Chondrocyte (in vitro differentiated cells): ENCODE data around the gene DCN. TPM values are rescaled to one million over a fixed set of nuclear protein-coding genes. Genes with fewer than 3 reads are reported as not detected.
A peak's percentile ranks its signal among the peaks of the same experiment; 100 is the strongest.

Experiments
- DNase-seq: peaks from one replicate; pipeline ENCODE4 v3.0.0; 2021; ENCODE audit warnings: mixed read lengths, low spot score
- H3K27ac Mint-ChIP-seq: one replicate; pipeline ENCODE4 v1.8.0; 2021; ENCODE audit warnings: mild to moderate bottlenecking, moderate library complexity, mixed read lengths; ENCODE audit not compliant: unreplicated experiment
- H3K27me3 Mint-ChIP-seq: 2 replicates; pipeline ENCODE4 v1.8.0; 2021; ENCODE audit warnings: low read depth, mixed read lengths
- H3K36me3 Mint-ChIP-seq: 2 replicates; pipeline ENCODE4 v1.8.0; 2021; ENCODE audit warnings: low read depth, mixed read lengths
- H3K4me1 Mint-ChIP-seq: 2 replicates; pipeline ENCODE4 v1.8.0; 2021; ENCODE audit warnings: low read depth, mild to moderate bottlenecking, mixed read lengths
- H3K4me3 Mint-ChIP-seq: one replicate; pipeline ENCODE4 v1.8.0; 2021; ENCODE audit warnings: mild to moderate bottlenecking, moderate library complexity, mixed read lengths; ENCODE audit not compliant: unreplicated experiment
- H3K9me3 Mint-ChIP-seq: 2 replicates; pipeline ENCODE4 v1.8.0; 2021; ENCODE audit warnings: low read depth, mixed read lengths
- total RNA-seq: library from RNA; stranded (reverse); gene quantifications from 3 replicates; pipeline ENCODE4 v1.2.1, GENCODE V29; 2021
- TF ChIP-seq, protein P1 (sequence below): fragments of 200-600 bp; sonication (generic); IDR thresholded peaks from 2 replicates; pipeline ENCODE4 v1.5.0; 2021; ENCODE audit warnings: antibody characterized with exemption, mild to moderate bottlenecking, moderate library complexity

The DCN gene
- total RNA-seq, 1 donor from 2014 or later: 723 TPM

GRCh38 chr12:91138337-91138920 lies 44.2 kb downstream of the DCN start:
- TF ChIP-seq, protein P1, sequence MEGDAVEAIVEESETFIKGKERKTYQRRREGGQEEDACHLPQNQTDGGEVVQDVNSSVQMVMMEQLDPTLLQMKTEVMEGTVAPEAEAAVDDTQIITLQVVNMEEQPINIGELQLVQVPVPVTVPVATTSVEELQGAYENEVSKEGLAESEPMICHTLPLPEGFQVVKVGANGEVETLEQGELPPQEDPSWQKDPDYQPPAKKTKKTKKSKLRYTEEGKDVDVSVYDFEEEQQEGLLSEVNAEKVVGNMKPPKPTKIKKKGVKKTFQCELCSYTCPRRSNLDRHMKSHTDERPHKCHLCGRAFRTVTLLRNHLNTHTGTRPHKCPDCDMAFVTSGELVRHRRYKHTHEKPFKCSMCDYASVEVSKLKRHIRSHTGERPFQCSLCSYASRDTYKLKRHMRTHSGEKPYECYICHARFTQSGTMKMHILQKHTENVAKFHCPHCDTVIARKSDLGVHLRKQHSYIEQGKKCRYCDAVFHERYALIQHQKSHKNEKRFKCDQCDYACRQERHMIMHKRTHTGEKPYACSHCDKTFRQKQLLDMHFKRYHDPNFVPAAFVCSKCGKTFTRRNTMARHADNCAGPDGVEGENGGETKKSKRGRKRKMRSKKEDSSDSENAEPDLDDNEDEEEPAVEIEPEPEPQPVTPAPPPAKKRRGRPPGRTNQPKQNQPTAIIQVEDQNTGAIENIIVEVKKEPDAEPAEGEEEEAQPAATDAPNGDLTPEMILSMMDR: no peak
- Mint-ChIP-seq H3K4me1 (peaks cover 73% of the 10 kb centered on the region), H3K4me3 (no peak overlapping the region), H3K36me3 (peaks cover 2% of the 10 kb centered on the region), H3K27ac (peak overlapping the region; percentile 88), H3K9me3 (peaks cover 7% of the 10 kb centered on the region), H3K27me3 (no peaks in the 10 kb centered on the region)
- no peak for DNase-seq

- peak overlapping the region; percentile 41 for H3K27ac Mint-ChIP-seq
These were observed 48.7 kb downstream of the DCN start for GRCh38 chr12:91133871-91134270.

GRCh38 chr12:91129662-91130362 lies 52.8 kb downstream of the DCN start:
- H3K4me3 Mint-ChIP-seq: no peak overlapping the region
- peaks cover 58% of the 10 kb centered on the region for H3K4me1 Mint-ChIP-seq
- TF ChIP-seq, protein P1: no peak
- no peaks in the 10 kb centered on the region for H3K9me3 Mint-ChIP-seq
- no peak for DNase-seq
- peak overlapping the region; percentile 10 for H3K27ac Mint-ChIP-seq
- no peaks in the 10 kb centered on the region for H3K36me3 Mint-ChIP-seq
- H3K27me3 Mint-ChIP-seq: no peaks in the 10 kb centered on the region

More at GRCh38 chr12:91133871-91134270, 48.7 kb downstream of the DCN start:
- Mint-ChIP-seq H3K9me3 (peaks cover 4% of the 10 kb centered on the region), H3K36me3 (peaks cover 2% of the 10 kb centered on the region), H3K4me3 (no peak overlapping the region), H3K4me1 (peaks cover 54% of the 10 kb centered on the region), H3K27me3 (no peaks in the 10 kb centered on the region)
- TF ChIP-seq, protein P1: no peak
- no peak for DNase-seq

DNA sequence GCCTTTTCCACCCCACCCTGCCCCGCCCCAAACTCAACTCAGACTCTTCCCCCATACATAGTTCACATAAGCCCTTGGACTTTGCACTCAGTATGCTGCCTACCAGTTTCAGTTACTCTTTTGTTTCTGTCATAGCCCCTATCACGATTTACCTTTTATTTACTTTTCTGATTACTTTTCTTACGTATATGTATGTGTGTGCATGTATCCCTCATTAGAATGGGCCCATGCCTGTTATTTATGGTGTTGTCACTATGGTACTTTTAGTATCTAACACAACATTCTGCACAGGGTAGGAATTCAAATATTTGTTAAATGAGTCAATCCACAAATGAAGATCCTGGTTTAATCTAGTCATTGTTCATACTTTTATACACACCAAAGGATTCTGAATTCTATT lies 54.9 kb downstream of the DCN start:
- peak overlapping the region; percentile 75 for H3K27ac Mint-ChIP-seq
- TF ChIP-seq, protein P1: no peak
- H3K4me3 Mint-ChIP-seq: no peak overlapping the region
- no peak for DNase-seq
- no peaks in the 10 kb centered on the region for H3K36me3 Mint-ChIP-seq
- H3K27me3 Mint-ChIP-seq: no peaks in the 10 kb centered on the region
- no peaks in the 10 kb centered on the region for H3K9me3 Mint-ChIP-seq
- peaks cover 55% of the 10 kb centered on the region for H3K4me1 Mint-ChIP-seq

DNA sequence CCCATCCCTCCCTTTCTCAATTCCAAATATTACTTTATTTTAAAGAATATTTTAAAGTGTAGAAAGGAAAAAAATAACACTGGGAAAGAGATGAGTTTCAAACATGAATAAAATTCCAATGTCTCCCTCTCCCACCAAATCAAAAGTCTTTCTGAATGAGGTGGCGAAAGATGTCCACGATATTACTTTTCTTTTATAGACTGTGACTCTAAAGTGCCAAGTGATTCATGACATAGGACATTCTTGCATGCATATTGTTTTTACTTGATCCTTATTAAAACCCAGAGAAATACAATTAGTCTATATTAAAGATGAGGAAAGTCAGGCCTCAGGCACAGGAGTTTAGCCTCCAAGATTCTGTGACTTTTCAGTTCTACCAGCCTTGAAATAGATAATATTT lies 55.3 kb downstream of the DCN start:
- Mint-ChIP-seq H3K4me3 (no peak overlapping the region), H3K4me1 (peaks cover 55% of the 10 kb centered on the region), H3K9me3 (peaks cover 2% of the 10 kb centered on the region), H3K36me3 (no peaks in the 10 kb centered on the region), H3K27me3 (no peaks in the 10 kb centered on the region), H3K27ac (peak overlapping the region; percentile 75)
- TF ChIP-seq, protein P1: no peak
- no peak for DNase-seq
